LNCaP clone FGC (cell line): ENCODE results near the gene STUB1.

Source experiments
- DNase-seq: peaks from one replicate; pipeline ENCODE4 v3.0.0-alpha.2; 2011; ENCODE audit warnings: low read depth
- H3K4me3 ChIP-seq: 2 replicates; pipeline ENCODE4 v1.5.1; 2011; ENCODE audit warnings: mild to moderate bottlenecking, low read depth, low read length, control low read depth
- TF ChIP-seq, protein P1 (sequence below): IDR thresholded peaks from 2 replicates; pipeline ENCODE4 v1.5.1; 2012; ENCODE audit warnings: mild to moderate bottlenecking; ENCODE audit not compliant: control insufficient read depth, insufficient read depth; ENCODE audit errors: extremely low read depth

Gene STUB1

GRCh38 chr16:703406-703805 lies 23.2 kb downstream of the STUB1 start:
- TF ChIP-seq, protein P1, sequence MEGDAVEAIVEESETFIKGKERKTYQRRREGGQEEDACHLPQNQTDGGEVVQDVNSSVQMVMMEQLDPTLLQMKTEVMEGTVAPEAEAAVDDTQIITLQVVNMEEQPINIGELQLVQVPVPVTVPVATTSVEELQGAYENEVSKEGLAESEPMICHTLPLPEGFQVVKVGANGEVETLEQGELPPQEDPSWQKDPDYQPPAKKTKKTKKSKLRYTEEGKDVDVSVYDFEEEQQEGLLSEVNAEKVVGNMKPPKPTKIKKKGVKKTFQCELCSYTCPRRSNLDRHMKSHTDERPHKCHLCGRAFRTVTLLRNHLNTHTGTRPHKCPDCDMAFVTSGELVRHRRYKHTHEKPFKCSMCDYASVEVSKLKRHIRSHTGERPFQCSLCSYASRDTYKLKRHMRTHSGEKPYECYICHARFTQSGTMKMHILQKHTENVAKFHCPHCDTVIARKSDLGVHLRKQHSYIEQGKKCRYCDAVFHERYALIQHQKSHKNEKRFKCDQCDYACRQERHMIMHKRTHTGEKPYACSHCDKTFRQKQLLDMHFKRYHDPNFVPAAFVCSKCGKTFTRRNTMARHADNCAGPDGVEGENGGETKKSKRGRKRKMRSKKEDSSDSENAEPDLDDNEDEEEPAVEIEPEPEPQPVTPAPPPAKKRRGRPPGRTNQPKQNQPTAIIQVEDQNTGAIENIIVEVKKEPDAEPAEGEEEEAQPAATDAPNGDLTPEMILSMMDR = no peak
- no peak for DNase-seq
- no peak overlapping the region for H3K4me3 ChIP-seq

DNA sequence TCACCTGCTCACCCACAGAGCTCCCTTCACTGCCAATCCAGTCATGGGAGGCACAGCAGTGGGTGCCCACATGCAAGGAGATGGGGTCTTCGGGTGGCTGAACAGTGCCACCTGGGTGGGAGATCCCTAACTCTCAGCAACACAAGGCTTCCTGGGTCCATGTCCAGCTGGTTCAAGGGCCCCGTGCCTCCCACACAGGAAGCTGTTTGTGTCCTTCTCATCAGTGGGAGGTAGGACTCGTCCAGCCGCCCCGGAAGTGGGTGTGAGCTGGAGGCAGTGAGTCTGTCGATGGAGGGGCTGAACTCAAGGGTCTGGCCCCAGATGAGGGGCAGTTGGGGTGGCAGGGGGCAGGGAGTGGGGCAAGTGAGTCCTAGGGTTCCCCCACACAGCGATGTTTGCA lies 23.8 kb downstream of the STUB1 start:
- no peak for DNase-seq
- TF ChIP-seq, protein P1 = no peak
- H3K4me3 ChIP-seq = no peak overlapping the region

DNA sequence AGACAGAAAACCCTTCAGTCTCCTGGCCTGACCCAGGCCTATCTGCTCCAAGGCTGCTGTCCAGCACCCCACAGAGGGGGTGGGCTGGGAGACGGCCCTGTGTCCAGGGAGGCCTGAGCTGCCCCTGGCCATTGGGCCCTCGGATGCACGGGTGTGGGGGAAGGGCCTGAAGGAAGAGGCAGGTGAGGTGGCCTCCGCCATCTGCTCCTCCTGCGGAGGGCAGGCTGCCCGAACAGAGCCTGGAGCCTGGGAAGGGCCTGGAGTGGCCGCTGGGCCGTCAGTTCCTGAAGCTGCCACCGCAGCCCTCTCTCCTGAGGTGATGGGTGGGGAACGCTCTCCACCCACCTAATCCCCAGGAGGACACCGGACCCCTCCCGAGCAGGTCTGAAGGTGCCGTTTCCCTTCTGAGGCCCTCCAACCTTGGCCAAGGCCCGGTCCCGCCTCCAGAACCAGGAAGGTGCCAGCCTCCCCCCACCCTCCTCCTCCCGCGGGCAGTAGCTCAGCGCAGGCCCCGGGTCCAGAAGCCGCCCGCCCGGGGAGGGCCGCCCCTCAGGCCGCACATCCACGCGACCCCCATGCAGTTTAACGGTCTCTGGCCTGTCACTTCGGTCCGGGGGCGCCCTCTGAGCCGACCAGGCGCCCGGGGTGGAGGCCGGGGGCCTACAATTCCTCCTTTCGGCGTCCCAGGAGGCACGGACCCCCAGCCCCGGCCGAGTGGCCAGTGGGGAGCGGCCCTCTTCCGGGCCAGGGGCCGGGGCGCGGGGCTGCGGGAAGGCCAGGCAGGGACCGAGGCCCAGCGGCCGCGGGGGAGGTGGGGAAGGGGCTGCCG lies 24.6 kb downstream of the STUB1 start:
- TF ChIP-seq, protein P1 = no peak
- no peak for DNase-seq
- peak overlapping the region; percentile 55 for H3K4me3 ChIP-seq

- peak within 1 kb of the TSS; percentile 55 for H3K4me3 ChIP-seq
- no peak for DNase-seq
- TF ChIP-seq, protein P1 = no peak
Observed at GRCh38 chr16:705431-706188, 25.4 kb downstream of the STUB1 start, which contains the start of gene FBXL16. FBXL16 (minus strand) TSS chr16:705801; CDS start chr16:697405, 8,396 bp downstream.

GRCh38 chr16:706189-707061 lies 26.2 kb downstream of the STUB1 start:
- 0 out of 2 replicates have a peak overlapping the region, but pooled peaks have one; percentile 7 for H3K4me3 ChIP-seq
- DNase-seq = no peak
- TF ChIP-seq, protein P1 = no peak

- TF ChIP-seq, protein P1 = no peak
- no peak for DNase-seq
- H3K4me3 ChIP-seq = no peak overlapping the region
Observed at GRCh38 chr16:707062-707538, 26.9 kb downstream of the STUB1 start.
